Left ventricle myocardium inferior (tissue), 1 donor: ENCODE data around the gene AMIGO3. TPM values are rescaled to one million over a fixed set of nuclear protein-coding genes. Genes with fewer than 3 reads are reported as not detected.
A peak's percentile ranks its signal among the peaks of the same experiment; 100 is the strongest.
"Not testable (repeated sequence)": the region's sequence is repeated elsewhere in the genome, so short reads cannot be mapped to it uniquely, and the experiment has no call there.

ENCODE experiments used
- DNase-seq: peaks from one replicate; pipeline ENCODE4 v3.0.0-alpha.2; 2020
- H3K27ac ChIP-seq: fragments of 200-600 bp; replicated peaks from 2 replicates; pipeline ENCODE4 v1.8.0; 2021
- H3K27me3 ChIP-seq: fragments of 200-600 bp; 2 replicates; pipeline ENCODE4 v1.8.0; 2021; ENCODE audit warnings: low read depth
- H3K36me3 ChIP-seq: fragments of 200-600 bp; 2 replicates; pipeline ENCODE4 v1.8.0; 2021
- H3K4me1 ChIP-seq: fragments of 200-600 bp; 2 replicates; pipeline ENCODE4 v1.8.0; 2021
- H3K4me3 ChIP-seq: fragments of 200-600 bp; 2 replicates; pipeline ENCODE4 v1.8.0; 2021; ENCODE audit warnings: mild to moderate bottlenecking, moderate library complexity
- H3K9me3 ChIP-seq: fragments of 200-600 bp; replicated peaks from 2 replicates; pipeline ENCODE4 v1.8.0; 2021
- intact Hi-C: fragments of 100-400 bp; cut with micrococcal nuclease; formaldehyde crosslinking; loops from one replicate; pipeline ENCODE4 v1.11.0; 2022
- total RNA-seq: library from RNA; stranded (reverse); fragmentation: NEBNext Ultra II Directional; extraction: Animal tissue kit (Norgen Biotek cat#: 25700); gene quantifications from one replicate; pipeline ENCODE4 v1.2.1, GENCODE V29; 2021
- TF ChIP-seq, protein P1 (sequence below): fragments of 200-600 bp; IDR thresholded peaks from 2 replicates; pipeline ENCODE4 v1.8.0; 2021; ENCODE audit warnings: antibody characterized with exemption, mild to moderate bottlenecking, borderline replicate concordance
- donor health status: DM: no; HTN: yes; CAD: no; lungs with severe emphysema.

The AMIGO3 gene
- total RNA-seq, 1 donor from 2014 or later = not detected

GRCh38 chr3:49689908-49690624 is 29.4 kb downstream of the AMIGO3 start:
- H3K36me3 ChIP-seq, H3K9me3 ChIP-seq, intact Hi-C loops, DNase-seq: not testable (repeated sequence)
- H3K27me3 ChIP-seq = peaks cover 14% of the 10 kb centered on the region
- H3K27ac ChIP-seq = peak overlapping the region; percentile 84
- peak overlapping the region; percentile 88 for H3K4me3 ChIP-seq
- H3K4me1 ChIP-seq = peaks cover 55% of the 10 kb centered on the region

DNA sequence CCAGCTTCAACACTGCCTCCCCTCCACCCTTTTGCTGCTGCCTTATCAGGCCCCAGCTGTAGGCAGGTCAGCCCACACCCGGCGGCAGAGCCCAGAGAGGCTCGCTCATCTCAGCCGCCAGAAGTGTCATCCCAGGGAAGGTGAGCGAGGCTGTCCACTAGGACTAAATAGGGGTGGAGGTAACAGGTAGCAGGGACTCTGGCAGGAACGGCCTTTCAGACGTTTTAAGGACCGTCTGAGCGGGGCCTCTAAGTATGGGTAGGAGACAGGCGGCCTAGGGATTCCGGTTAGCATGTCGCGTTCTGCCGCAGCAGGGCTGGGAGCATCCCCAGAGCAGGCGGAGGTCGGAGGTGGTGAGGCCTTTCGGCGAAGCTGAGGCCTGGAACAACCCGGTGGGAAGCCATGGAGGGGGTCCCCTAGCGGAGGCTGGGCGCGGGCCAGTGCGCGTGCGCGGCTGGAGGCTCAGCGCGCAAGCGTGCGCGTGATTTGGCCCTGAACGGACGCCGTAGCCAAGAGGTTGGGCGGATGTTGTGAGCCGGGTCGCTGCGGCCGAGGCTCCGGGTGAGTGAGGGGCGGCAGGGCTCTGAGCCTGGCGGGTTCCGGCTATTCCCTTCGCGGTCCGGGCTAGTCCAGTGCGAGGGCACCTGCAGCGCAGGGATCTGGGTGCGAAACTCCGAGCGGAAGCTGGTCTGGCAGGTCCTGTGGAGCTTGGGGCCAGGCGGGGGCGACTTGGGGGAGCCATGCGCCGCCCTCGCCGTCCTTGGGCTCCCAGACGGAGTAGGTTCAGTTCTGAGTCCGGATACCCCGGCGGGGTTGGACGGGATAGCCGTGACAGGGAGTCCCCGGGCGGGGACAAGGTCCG is 30.2 kb downstream of the AMIGO3 start, which contains the start of the genes MST1 and RNF123:
Gene MST1 (minus strand): TSS at position 429 of the 862 bp plus-strand sequence. CDS start 783 bp downstream, outside the sequence.
Gene RNF123 (plus strand): TSS at position 512 of the 862 bp plus-strand sequence. CDS start 1,609 bp downstream, outside the sequence.
- Histone ChIP-seq H3K36me3 (no peaks in the 10 kb centered on the region), H3K9me3 (no peaks in the 10 kb centered on the region), H3K27me3 (peaks cover 14% of the 10 kb centered on the region), H3K27ac (peak within 1 kb of the TSS; percentile 84), H3K4me3 (peak within 1 kb of the TSS; percentile 88), H3K4me1 (peaks cover 48% of the 10 kb centered on the region)
- TF ChIP-seq, protein P1, sequence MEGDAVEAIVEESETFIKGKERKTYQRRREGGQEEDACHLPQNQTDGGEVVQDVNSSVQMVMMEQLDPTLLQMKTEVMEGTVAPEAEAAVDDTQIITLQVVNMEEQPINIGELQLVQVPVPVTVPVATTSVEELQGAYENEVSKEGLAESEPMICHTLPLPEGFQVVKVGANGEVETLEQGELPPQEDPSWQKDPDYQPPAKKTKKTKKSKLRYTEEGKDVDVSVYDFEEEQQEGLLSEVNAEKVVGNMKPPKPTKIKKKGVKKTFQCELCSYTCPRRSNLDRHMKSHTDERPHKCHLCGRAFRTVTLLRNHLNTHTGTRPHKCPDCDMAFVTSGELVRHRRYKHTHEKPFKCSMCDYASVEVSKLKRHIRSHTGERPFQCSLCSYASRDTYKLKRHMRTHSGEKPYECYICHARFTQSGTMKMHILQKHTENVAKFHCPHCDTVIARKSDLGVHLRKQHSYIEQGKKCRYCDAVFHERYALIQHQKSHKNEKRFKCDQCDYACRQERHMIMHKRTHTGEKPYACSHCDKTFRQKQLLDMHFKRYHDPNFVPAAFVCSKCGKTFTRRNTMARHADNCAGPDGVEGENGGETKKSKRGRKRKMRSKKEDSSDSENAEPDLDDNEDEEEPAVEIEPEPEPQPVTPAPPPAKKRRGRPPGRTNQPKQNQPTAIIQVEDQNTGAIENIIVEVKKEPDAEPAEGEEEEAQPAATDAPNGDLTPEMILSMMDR = peak; percentile 53
- peak; percentile 92 for DNase-seq
- intact Hi-C loops = no loop called here

- Histone ChIP-seq H3K4me3 (peak overlapping the region; percentile 88), H3K4me1 (peaks cover 46% of the 10 kb centered on the region), H3K27me3 (peaks cover 14% of the 10 kb centered on the region), H3K27ac (peak overlapping the region; percentile 84)
- intact Hi-C loops, H3K36me3 ChIP-seq, H3K9me3 ChIP-seq, DNase-seq: not testable (repeated sequence)
Measured at GRCh38 chr3:49688338-49689045, 31.0 kb downstream of the AMIGO3 start.

DNA sequence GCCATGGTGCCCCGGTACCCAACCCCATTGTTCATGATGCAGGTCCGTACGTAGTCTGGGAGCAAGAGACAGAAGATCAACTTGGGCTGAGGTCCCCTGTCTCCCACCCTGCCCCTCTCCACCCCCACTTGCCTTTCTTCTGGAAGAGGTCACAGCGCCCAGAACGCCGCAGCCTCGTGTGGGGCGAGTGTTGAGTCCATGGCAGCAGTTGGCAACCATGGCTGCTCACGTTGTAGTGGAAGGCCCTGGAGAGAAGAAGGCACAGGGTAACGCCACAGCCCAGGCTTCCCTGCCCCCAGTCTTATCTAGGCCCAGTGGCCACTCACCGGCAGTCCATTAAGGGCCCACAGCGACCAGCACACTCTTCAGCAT is 32.1 kb downstream of the AMIGO3 start:
- intact Hi-C loops, DNase-seq, H3K9me3 ChIP-seq, H3K27ac ChIP-seq: not testable (repeated sequence)
- Histone ChIP-seq H3K27me3 (peaks cover 14% of the 10 kb centered on the region), H3K4me3 (peak overlapping the region; percentile 57), H3K4me1 (peaks cover 46% of the 10 kb centered on the region), H3K36me3 (peaks cover 15% of the 10 kb centered on the region)

DNA sequence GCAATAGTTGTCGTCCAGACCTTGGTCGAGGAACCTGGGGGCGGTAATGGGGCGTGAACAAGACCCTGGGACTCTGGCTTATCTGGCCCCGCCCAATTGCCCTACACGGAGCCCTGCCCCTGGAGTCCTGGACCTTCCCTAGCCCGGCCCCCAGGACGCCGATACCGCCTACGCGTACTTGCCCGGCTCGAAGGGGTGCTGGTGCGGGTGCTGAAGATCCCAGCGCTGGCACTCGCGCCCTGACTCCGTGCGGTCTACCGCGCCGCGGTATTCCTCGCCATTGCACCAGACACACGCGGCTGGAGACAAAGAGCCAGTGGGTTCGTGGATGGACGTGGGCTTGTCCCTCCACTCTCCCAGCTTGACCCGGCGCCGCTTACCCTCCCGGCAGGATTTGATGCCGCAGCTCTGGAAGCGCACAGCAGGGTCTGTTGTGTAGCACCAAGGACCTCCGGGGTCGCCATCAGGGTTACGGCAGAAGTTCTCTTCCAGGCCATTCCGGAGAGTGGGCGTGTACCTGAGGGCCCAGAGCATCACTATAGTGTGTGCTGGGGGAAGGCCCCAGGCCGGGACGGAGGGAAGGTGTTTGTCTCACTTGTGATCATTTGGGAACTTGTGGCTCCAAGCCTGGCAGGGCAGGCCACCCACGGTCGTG is 32.6 kb downstream of the AMIGO3 start:
- peaks cover 21% of the 10 kb centered on the region for H3K36me3 ChIP-seq
- intact Hi-C loops, H3K9me3 ChIP-seq, H3K27ac ChIP-seq: not testable (repeated sequence)
- H3K27me3 ChIP-seq = peaks cover 14% of the 10 kb centered on the region
- H3K4me3 ChIP-seq = peak overlapping the region; percentile 57
- H3K4me1 ChIP-seq = peaks cover 45% of the 10 kb centered on the region
- DNase-seq = peak; percentile 48

- intact Hi-C loops, DNase-seq, H3K27ac ChIP-seq, H3K9me3 ChIP-seq: not testable (repeated sequence)
- H3K27me3 ChIP-seq = peaks cover 14% of the 10 kb centered on the region
- H3K36me3 ChIP-seq = peaks cover 26% of the 10 kb centered on the region
- H3K4me3 ChIP-seq = peak overlapping the region; percentile 57
- peaks cover 39% of the 10 kb centered on the region for H3K4me1 ChIP-seq
Measured at GRCh38 chr3:49686346-49686745, 33.1 kb downstream of the AMIGO3 start.

DNA sequence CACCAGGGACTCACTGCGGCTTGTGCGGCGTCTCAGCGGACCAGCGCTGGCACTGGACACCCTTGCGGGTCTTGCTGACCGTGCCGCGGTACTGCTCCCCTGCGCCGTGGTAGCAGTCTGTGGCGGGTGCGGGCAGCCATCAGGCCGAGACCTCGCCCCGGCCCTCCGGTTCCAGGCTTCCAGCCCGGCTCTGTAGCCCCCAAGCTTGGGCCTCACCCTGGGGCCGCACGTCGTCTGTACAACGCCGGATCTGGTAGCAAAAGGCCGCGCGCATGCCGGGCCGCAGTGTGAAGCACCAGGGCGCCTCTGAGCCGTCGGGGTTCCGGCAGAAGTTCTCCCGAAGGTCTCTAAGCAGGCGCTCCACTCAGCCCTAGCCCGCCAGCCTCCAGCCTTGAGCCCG is 33.6 kb downstream of the AMIGO3 start:
- H3K9me3 ChIP-seq, H3K27ac ChIP-seq, intact Hi-C loops, DNase-seq: not testable (repeated sequence)
- peaks cover 31% of the 10 kb centered on the region for H3K36me3 ChIP-seq
- peaks cover 14% of the 10 kb centered on the region for H3K27me3 ChIP-seq
- peaks cover 34% of the 10 kb centered on the region for H3K4me1 ChIP-seq
- H3K4me3 ChIP-seq = peak overlapping the region; percentile 57

DNA sequence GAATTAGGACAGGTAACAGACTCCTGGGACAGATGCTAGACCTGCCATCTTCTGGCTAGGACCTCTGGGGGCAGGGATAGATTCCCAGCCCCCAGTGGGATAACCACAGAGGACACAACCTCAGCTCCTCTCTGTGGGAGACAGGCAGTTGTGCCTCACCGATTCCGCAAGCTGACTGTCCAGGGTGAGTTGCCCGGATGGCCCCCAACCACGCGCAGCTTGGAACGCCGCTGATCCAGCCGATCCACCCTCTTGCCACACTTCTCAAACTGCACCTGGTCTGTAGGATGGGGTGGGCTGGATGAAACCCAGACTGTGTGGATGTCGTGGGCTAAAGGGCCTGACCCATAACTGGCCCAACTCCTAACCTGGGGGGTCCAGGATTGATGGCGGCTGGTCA is 34.4 kb downstream of the AMIGO3 start:
- peaks cover 39% of the 10 kb centered on the region for H3K36me3 ChIP-seq
- H3K27ac ChIP-seq = not testable (repeated sequence)

GRCh38 chr3:49684453-49684852 is 35.0 kb downstream of the AMIGO3 start:
- H3K9me3 ChIP-seq, H3K27ac ChIP-seq, H3K4me3 ChIP-seq, intact Hi-C loops, DNase-seq: not testable (repeated sequence)
- Histone ChIP-seq H3K4me1 (peaks cover 20% of the 10 kb centered on the region), H3K27me3 (peaks cover 14% of the 10 kb centered on the region), H3K36me3 (peaks cover 45% of the 10 kb centered on the region)

More for the DNA sequence above, 34.4 kb downstream of the AMIGO3 start:
- H3K4me3 ChIP-seq, DNase-seq, intact Hi-C loops, H3K9me3 ChIP-seq: not testable (repeated sequence)
- H3K4me1 ChIP-seq = peaks cover 27% of the 10 kb centered on the region
- peaks cover 14% of the 10 kb centered on the region for H3K27me3 ChIP-seq
